ENCODE data around the gene MYO18A.

DNA sequence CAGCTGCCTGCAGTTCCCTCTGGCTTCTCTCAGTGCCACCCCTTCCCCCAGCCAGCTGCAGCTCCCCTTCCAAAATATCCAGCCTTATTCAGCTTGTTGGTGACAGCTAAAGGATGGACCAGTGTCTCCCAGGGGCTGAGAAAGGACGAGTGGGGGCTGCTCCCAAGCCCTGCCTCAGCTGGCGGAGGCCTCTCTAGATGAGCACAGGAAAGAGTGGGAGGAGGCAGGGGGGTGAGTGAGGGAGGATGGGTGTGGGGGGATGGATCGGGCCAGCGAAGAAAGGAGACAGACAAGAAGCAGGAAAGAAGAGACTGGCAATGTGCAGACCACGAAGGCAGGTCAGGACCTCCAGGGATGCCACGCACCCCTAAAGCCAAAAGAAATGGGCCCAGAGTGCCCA lies 119.7 kb downstream of the MYO18A start:
- TF ChIP-seq, protein P1, sequence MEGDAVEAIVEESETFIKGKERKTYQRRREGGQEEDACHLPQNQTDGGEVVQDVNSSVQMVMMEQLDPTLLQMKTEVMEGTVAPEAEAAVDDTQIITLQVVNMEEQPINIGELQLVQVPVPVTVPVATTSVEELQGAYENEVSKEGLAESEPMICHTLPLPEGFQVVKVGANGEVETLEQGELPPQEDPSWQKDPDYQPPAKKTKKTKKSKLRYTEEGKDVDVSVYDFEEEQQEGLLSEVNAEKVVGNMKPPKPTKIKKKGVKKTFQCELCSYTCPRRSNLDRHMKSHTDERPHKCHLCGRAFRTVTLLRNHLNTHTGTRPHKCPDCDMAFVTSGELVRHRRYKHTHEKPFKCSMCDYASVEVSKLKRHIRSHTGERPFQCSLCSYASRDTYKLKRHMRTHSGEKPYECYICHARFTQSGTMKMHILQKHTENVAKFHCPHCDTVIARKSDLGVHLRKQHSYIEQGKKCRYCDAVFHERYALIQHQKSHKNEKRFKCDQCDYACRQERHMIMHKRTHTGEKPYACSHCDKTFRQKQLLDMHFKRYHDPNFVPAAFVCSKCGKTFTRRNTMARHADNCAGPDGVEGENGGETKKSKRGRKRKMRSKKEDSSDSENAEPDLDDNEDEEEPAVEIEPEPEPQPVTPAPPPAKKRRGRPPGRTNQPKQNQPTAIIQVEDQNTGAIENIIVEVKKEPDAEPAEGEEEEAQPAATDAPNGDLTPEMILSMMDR (tag by site-specific recombination; IDR thresholded peaks at IDR 0.05) = no peak
- TF ChIP-seq ZNF555 (tag by site-specific recombination; conservative IDR thresholded peaks at IDR 0.05) = no peak
- TF ChIP-seq ZNF785 (tag by site-specific recombination; IDR thresholded peaks at IDR 0.05) = no peak
- no peak for TF ChIP-seq ZBTB8A (tag by site-specific recombination; IDR thresholded peaks at IDR 0.05)
- TF ChIP-seq HOXA7 (CRISPR knock-in tag; IDR thresholded peaks at IDR 0.05; ENCODE audit: borderline replicate concordance) = no peak
- no peak for TF ChIP-seq ZIC2 (tag by site-specific recombination; IDR thresholded peaks at IDR 0.05)
- no peak for TF ChIP-seq ZNF426 (tag by site-specific recombination; IDR thresholded peaks at IDR 0.05)
- no peak for TF ChIP-seq ZNF23 (tag by site-specific recombination; IDR thresholded peaks at IDR 0.05; ENCODE audit: borderline replicate concordance)
- no peak for TF ChIP-seq ZNF776 (tag by site-specific recombination; IDR thresholded peaks at IDR 0.05; ENCODE audit: borderline replicate concordance)
- no peak for TF ChIP-seq ZBTB26 (tag by site-specific recombination; optimal IDR thresholded peaks at IDR 0.05)

All from HEK293 (cell line).